ENCODE measurements around the gene AIP.

GRCh38 chr11:67449116-67449844, 33.5 kb upstream of the AIP start:
- no peak for TF ChIP-seq SIN3A (IDR thresholded peaks at IDR 0.05; ENCODE audit: low read depth)
- no peak for TF ChIP-seq MAX (IDR thresholded peaks at IDR 0.05)
- no peak for TF ChIP-seq REST (IDR thresholded peaks at IDR 0.05; ENCODE audit: low read depth)
- no peak for TF ChIP-seq CTCF (IDR thresholded peaks at IDR 0.05 in 2 of 3, conservative IDR thresholded peaks at IDR 0.05 in 1 of 3; ENCODE audit: borderline replicate concordance in 1 of 3, insufficient read depth in 1 of 3, low read depth in 2 of 3, low read length in 2 of 3)
- TF ChIP-seq RAD21 (IDR thresholded peaks at IDR 0.05; ENCODE audit: low read depth), result no peak
- TF ChIP-seq POLR2AphosphoS5 (IDR thresholded peaks at IDR 0.05; ENCODE audit: low read depth, low read length), result no peak
- no peak for TF ChIP-seq EZH2 (IDR thresholded peaks at IDR 0.05)
- no peak for TF ChIP-seq POLR2A (IDR thresholded peaks at IDR 0.05; ENCODE audit: borderline replicate concordance, extremely low read depth, insufficient read depth, insufficient read length)
- no peak for TF ChIP-seq ZNF274 (IDR thresholded peaks at IDR 0.05; ENCODE audit: low read depth, low read length)
- no peak for TF ChIP-seq SP1 (IDR thresholded peaks at IDR 0.05; ENCODE audit: low read depth)

Data from HCT116 (cell line).